Measurements from ENCODE around the gene CDC42EP3.

- TF ChIP-seq, protein P1, sequence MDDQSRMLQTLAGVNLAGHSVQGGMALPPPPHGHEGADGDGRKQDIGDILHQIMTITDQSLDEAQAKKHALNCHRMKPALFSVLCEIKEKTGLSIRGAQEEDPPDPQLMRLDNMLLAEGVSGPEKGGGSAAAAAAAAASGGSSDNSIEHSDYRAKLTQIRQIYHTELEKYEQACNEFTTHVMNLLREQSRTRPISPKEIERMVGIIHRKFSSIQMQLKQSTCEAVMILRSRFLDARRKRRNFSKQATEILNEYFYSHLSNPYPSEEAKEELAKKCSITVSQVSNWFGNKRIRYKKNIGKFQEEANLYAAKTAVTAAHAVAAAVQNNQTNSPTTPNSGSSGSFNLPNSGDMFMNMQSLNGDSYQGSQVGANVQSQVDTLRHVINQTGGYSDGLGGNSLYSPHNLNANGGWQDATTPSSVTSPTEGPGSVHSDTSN (IDR thresholded peaks at IDR 0.05) = no peak
- TF ChIP-seq RAD21 (conservative IDR thresholded peaks at IDR 0.05 in 1 of 2, IDR thresholded peaks at IDR 0.05 in 1 of 2) (no peak), SMC3 (IDR thresholded peaks at IDR 0.05) (no peak), EP300 (IDR thresholded peaks at IDR 0.05) (no peak)
These were observed 60.7 kb downstream of the CDC42EP3 start for GRCh38 chr2:37610638-37611289.

All from A549 (cell line).